Measurements from ENCODE around the gene MINPP1.
"Not testable (repeated sequence)": the region's sequence is repeated elsewhere in the genome, so short reads cannot be mapped to it uniquely, and the experiment has no call there.

MINPP1 gene

DNA sequence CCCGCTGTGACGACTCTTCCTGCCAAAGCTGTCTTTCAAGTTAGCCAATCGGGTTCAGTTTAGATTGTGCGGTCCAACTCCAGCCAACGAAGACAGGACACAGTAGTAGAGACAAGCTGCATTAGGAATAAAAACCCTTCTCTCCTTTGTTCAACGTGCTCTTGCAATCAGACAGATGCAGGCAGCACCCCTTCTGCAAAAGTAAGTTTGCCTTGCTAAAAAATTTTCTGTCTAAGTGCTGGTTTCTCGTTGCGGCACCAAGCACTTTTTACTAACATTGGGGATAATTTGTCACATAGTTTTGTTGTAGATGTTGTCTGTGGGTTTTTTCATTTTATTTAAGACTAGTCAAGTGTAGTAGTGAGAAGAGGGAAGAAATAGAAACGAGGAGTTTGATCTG is 58.1 kb downstream of the MINPP1 start:
- DNase-seq (ENCODE audit: low spot score in 2 of 2) (no peak), ATAC-seq (ENCODE audit: low read depth) (no peak)
- Mint-ChIP-seq H3K9me3 (peaks cover 20% of the 10 kb centered on the region), H3K27ac (no peak overlapping the region), H3K36me3 (peaks cover 12% of the 10 kb centered on the region), H3K4me1 (peaks cover 3% of the 10 kb centered on the region), H3K4me3 (no peak overlapping the region), H3K27me3 (peaks cover 12% of the 10 kb centered on the region)

GRCh38 chr10:87565010-87565409 is 60.3 kb downstream of the MINPP1 start:
- Mint-ChIP-seq H3K9me3 (peaks cover 20% of the 10 kb centered on the region), H3K36me3 (peaks cover 12% of the 10 kb centered on the region), H3K4me1 (no peaks in the 10 kb centered on the region), H3K27me3 (peaks cover 18% of the 10 kb centered on the region), H3K27ac (no peak overlapping the region), H3K4me3 (no peak overlapping the region)
- DNase-seq (ENCODE audit: low spot score in 2 of 2) (no peak), ATAC-seq (ENCODE audit: low read depth) (no peak)

- H3K27me3 Mint-ChIP-seq, result peaks cover 5% of the 10 kb centered on the region
- no peak for ATAC-seq (ENCODE audit: low read depth)
Observed at GRCh38 chr10:87575851-87576250, 71.2 kb downstream of the MINPP1 start.

GRCh38 chr10:87578160-87578841 is 73.6 kb downstream of the MINPP1 start:
- Mint-ChIP-seq H3K4me1 (no peaks in the 10 kb centered on the region), H3K4me3 (no peak overlapping the region), H3K27ac (no peak overlapping the region), H3K36me3 (no peaks in the 10 kb centered on the region), H3K9me3 (no peaks in the 10 kb centered on the region), H3K27me3 (peaks cover 7% of the 10 kb centered on the region)
- DNase-seq (ENCODE audit: low spot score in 2 of 2) (no peak), ATAC-seq (ENCODE audit: low read depth) (no peak)

More at GRCh38 chr10:87575851-87576250, 71.2 kb downstream of the MINPP1 start:
- peaks cover under 1% of the 10 kb centered on the region for H3K36me3 Mint-ChIP-seq
- no peak for DNase-seq (ENCODE audit: low spot score in 2 of 2)
- H3K4me1 Mint-ChIP-seq, result no peaks in the 10 kb centered on the region
- H3K9me3 Mint-ChIP-seq, result peaks cover 5% of the 10 kb centered on the region
- no peak overlapping the region for H3K4me3 Mint-ChIP-seq
- no peak overlapping the region for H3K27ac Mint-ChIP-seq

DNA sequence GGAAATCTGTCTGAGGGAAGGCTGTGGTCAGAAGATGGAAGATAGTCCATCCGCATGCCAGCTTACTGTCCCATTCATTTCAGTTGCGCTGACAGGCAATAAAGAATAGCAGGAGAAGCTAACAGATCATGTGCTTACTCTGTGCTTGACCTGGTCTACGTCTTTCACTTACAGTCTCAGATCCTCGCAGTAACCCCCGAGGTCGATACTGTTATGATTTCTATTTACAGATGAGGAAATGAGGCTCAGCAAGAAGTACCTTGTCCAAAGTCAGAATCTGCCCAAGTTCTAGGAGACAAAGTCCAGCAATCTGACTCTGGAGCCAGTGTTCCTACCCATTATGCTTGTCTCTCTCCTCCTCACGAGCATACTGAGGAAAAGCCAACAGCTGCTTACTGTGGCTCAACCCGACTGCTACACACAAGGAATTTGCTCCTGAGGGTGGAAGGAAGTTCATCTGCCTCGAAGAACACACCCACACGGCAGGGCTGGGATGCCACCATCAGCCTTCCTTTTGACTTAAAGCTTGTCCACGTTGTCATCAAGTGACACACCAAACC is 74.2 kb downstream of the MINPP1 start:
- H3K4me1 Mint-ChIP-seq, result no peaks in the 10 kb centered on the region
- no peaks in the 10 kb centered on the region for H3K9me3 Mint-ChIP-seq
- no peaks in the 10 kb centered on the region for H3K36me3 Mint-ChIP-seq
- H3K4me3 Mint-ChIP-seq, result no peak overlapping the region
- ATAC-seq (ENCODE audit: low read depth) (no peak), DNase-seq (ENCODE audit: low spot score in 2 of 2) (no peak)
- peaks cover 7% of the 10 kb centered on the region for H3K27me3 Mint-ChIP-seq
- H3K27ac Mint-ChIP-seq, result no peak overlapping the region

GRCh38 chr10:87579563-87579962 is 74.9 kb downstream of the MINPP1 start:
- no peaks in the 10 kb centered on the region for H3K4me1 Mint-ChIP-seq
- DNase-seq (ENCODE audit: low spot score in 2 of 2) (no peak), ATAC-seq (ENCODE audit: low read depth) (no peak)
- H3K36me3 Mint-ChIP-seq, result no peaks in the 10 kb centered on the region
- peaks cover 9% of the 10 kb centered on the region for H3K27me3 Mint-ChIP-seq
- no peak overlapping the region for H3K27ac Mint-ChIP-seq
- no peak overlapping the region for H3K4me3 Mint-ChIP-seq
- no peaks in the 10 kb centered on the region for H3K9me3 Mint-ChIP-seq

DNA sequence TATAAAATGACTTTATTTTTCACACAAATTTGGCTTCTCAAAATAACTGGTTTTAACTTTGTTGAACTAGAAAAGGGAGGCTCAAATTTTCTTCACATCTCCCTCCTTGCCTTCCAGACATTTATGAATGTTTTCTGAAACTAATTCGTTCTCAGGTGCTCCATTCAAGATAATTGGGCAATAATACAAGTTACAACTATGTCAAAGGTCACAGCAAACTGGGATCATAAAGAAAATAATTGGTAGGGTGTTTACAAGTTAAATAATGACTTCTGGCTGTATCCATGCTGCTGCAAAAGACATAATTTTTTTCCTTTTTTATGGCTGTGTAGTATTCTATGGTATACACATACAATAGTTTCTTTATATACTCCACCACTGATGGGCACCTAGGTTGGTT is 75.3 kb downstream of the MINPP1 start:
- DNase-seq (ENCODE audit: low spot score in 2 of 2), result no peak
- no peaks in the 10 kb centered on the region for H3K9me3 Mint-ChIP-seq
- H3K27ac Mint-ChIP-seq, result no peak overlapping the region
- no peaks in the 10 kb centered on the region for H3K4me1 Mint-ChIP-seq
- H3K27me3 Mint-ChIP-seq, result peaks cover 9% of the 10 kb centered on the region
- no peaks in the 10 kb centered on the region for H3K36me3 Mint-ChIP-seq
- H3K4me3 Mint-ChIP-seq, result no peak overlapping the region
- no peak for ATAC-seq (ENCODE audit: low read depth)

GRCh38 chr10:87585565-87586514 is 81.1 kb downstream of the MINPP1 start:
- DNase-seq (ENCODE audit: low spot score in 2 of 2), result no peak
- Mint-ChIP-seq H3K27ac (no peak overlapping the region), H3K4me3 (no peak overlapping the region), H3K4me1 (no peaks in the 10 kb centered on the region), H3K27me3 (peaks cover 4% of the 10 kb centered on the region), H3K36me3 (no peaks in the 10 kb centered on the region), H3K9me3 (no peaks in the 10 kb centered on the region)
- no peak for ATAC-seq (ENCODE audit: low read depth)

GRCh38 chr10:87589645-87590051 is 85.0 kb downstream of the MINPP1 start:
- Mint-ChIP-seq H3K4me3 (no peak overlapping the region), H3K9me3 (no peaks in the 10 kb centered on the region), H3K27me3 (no peaks in the 10 kb centered on the region), H3K36me3 (no peaks in the 10 kb centered on the region), H3K27ac (no peak overlapping the region), H3K4me1 (no peaks in the 10 kb centered on the region)
- ATAC-seq (ENCODE audit: low read depth), result no peak
- no peak for DNase-seq (ENCODE audit: low spot score in 2 of 2)

DNA sequence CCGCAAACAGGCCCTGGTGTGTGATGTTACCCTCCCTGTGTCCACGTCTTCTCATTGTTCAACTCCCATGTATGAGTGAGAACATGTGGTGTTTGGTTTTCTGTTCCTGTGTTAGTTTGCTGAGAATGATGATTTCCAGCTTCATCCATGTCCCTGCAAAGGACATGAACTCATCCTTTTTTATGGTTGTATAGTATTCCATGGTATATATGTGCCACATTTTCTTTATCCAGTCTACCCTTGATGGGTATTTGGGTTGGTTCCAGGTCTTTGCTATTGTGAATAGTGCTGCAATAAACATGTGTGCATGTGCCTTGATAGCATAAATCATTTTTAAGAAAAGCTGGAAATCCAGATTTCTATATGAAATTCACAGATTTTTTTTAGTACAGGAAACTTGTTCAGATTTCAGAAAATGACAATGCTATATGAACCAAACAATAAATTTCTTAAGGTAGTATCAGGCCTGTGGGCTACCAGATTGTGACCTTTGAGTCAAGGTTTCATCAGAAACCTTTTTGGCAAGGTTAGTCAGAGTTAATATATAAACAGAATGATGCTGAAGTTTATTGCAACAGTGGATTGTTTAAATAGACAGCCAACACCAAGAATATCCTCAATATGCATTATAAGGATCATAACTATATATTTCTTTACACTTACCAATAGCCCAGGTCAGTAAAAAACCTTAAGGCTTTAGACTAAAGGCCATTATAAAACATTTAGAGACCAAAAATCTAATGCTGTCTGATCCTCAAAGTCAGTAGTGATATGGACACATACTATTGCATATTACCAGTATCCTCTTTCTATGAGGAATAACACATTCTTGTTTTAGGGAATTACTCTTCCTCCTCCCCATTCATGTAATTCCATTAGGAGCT is 86.3 kb downstream of the MINPP1 start:
- DNase-seq (ENCODE audit: low spot score in 2 of 2), result no peak
- ATAC-seq (ENCODE audit: low read depth), result no peak
- Mint-ChIP-seq H3K27ac (no peak overlapping the region), H3K9me3 (no peaks in the 10 kb centered on the region), H3K27me3 (no peaks in the 10 kb centered on the region), H3K36me3 (no peaks in the 10 kb centered on the region), H3K4me3 (no peak overlapping the region), H3K4me1 (peaks cover under 1% of the 10 kb centered on the region)

- DNase-seq (ENCODE audit: low spot score in 2 of 2), result no peak
- no peaks in the 10 kb centered on the region for H3K27me3 Mint-ChIP-seq
- H3K9me3 Mint-ChIP-seq, result no peaks in the 10 kb centered on the region
- H3K36me3 Mint-ChIP-seq, result no peaks in the 10 kb centered on the region
- H3K4me3 Mint-ChIP-seq, result no peak overlapping the region
- peaks cover 6% of the 10 kb centered on the region for H3K4me1 Mint-ChIP-seq
- no peak for ATAC-seq (ENCODE audit: low read depth)
- no peak overlapping the region for H3K27ac Mint-ChIP-seq
Observed at GRCh38 chr10:87591589-87591886, 86.8 kb downstream of the MINPP1 start.

- H3K9me3 Mint-ChIP-seq; ATAC-seq (ENCODE audit: low read depth); DNase-seq (ENCODE audit: low spot score in 2 of 2); H3K27me3 Mint-ChIP-seq; H3K36me3 Mint-ChIP-seq; H3K4me3 Mint-ChIP-seq; H3K27ac Mint-ChIP-seq; H3K4me1 Mint-ChIP-seq: not testable (repeated sequence)
Observed at GRCh38 chr10:87592920-87593319, 88.2 kb downstream of the MINPP1 start.

DNA sequence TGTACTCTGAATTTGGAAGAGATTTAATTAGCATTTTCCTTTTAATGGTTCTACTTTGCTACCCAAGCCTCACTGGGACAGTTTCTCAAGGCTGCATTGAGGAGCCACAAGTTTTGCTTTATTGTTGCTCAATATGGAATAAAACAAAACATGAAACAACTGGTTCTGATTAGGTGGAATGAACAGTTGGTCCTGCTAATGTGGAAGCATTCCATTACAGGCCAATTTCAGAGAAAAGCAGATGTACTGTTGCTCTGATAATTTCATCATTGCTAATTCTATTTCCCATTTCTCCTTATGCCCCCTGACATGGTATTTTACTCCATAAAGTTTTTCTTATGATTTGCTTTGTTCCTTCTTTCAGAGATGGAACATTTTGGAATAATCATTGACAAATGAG is 89.0 kb downstream of the MINPP1 start:
- Mint-ChIP-seq H3K4me1 (peaks cover 6% of the 10 kb centered on the region), H3K4me3 (no peak overlapping the region), H3K36me3 (no peaks in the 10 kb centered on the region), H3K27me3 (no peaks in the 10 kb centered on the region), H3K27ac (no peak overlapping the region), H3K9me3 (no peaks in the 10 kb centered on the region)
- no peak for ATAC-seq (ENCODE audit: low read depth)
- DNase-seq (ENCODE audit: low spot score in 2 of 2), result no peak

GRCh38 chr10:87594181-87594580 is 89.5 kb downstream of the MINPP1 start:
- DNase-seq (ENCODE audit: low spot score in 2 of 2) (no peak), ATAC-seq (ENCODE audit: low read depth) (no peak)
- no peak overlapping the region for H3K27ac Mint-ChIP-seq
- H3K4me3 Mint-ChIP-seq, result no peak overlapping the region
- peaks cover 6% of the 10 kb centered on the region for H3K4me1 Mint-ChIP-seq
- no peaks in the 10 kb centered on the region for H3K9me3 Mint-ChIP-seq
- no peaks in the 10 kb centered on the region for H3K36me3 Mint-ChIP-seq
- H3K27me3 Mint-ChIP-seq, result no peaks in the 10 kb centered on the region
